GM18517 (cell line): ENCODE measurements around the gene ARRDC3.
"Not testable (repeated sequence)": the region's sequence is repeated elsewhere in the genome, so short reads cannot be mapped to it uniquely, and the experiment has no call there.

Experiments
- ATAC-seq: cut with Tn5 transposase; IDR thresholded peaks from one replicate; pipeline ENCODE4 v1.9.1; 2021; ENCODE audit warnings: mild to moderate bottlenecking, moderate library complexity; ENCODE audit not compliant: unreplicated experiment

ARRDC3 gene, protein sequence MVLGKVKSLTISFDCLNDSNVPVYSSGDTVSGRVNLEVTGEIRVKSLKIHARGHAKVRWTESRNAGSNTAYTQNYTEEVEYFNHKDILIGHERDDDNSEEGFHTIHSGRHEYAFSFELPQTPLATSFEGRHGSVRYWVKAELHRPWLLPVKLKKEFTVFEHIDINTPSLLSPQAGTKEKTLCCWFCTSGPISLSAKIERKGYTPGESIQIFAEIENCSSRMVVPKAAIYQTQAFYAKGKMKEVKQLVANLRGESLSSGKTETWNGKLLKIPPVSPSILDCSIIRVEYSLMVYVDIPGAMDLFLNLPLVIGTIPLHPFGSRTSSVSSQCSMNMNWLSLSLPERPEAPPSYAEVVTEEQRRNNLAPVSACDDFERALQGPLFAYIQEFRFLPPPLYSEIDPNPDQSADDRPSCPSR

GRCh38 chr5:91383027-91383955, at the start of gene ARRDC3:
Gene ARRDC3, minus strand, starts transcription at chr5:91383317. Its CDS starts 225 bp downstream, at chr5:91383092.
- peak; percentile 59 for ATAC-seq

- no peak for ATAC-seq
Observed at GRCh38 chr5:91430949-91431348, 47.8 kb upstream of the ARRDC3 start.

GRCh38 chr5:91424638-91425436, 41.7 kb upstream of the ARRDC3 start:
- ATAC-seq: no peak

GRCh38 chr5:91423871-91424270, 40.8 kb upstream of the ARRDC3 start:
- no peak for ATAC-seq

GRCh38 chr5:91420879-91421278, 37.8 kb upstream of the ARRDC3 start:
- ATAC-seq: no peak

DNA sequence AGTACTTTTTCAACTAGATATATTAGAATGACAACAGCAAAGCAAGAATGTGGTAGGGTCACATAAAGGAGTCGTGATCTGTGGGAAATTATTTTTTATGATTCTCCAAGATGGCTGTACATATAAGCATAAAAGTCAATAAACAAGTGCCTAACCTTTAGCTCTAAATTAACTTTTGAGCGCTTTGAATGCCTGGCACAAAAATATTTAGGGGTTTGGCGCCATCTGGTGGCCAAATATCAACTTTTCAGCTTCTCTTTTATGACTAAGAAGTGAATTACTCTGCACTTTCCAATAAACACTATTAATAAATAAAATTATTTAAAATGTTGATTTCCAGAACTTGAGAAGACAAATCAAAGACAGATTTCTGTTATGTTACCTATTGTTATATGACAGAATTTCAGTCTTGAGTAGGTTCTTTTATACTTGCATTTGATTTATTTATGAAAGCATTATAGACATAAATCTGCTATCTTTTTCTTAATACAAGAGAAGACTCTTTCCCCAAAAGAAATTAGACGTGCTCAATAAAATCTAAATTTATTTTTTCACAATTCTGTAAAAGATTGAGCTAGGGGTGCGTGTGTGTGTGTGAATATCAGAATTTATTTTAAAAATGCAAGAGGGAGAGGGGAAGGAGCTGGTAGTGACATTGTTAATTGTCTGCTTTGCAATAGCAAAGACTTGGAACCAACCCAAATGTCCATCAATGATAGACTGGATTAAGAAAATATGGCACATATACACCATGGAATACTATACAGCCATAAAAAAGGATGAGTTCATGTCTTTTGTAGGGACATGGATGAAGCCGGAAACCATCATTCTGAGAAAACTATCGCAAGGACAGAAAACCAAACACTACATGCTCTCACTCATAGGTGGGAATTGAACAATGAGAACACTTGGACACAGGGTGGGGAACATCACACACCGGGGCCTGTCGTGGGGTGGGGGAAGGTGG, 36.7 kb upstream of the ARRDC3 start:
- peak; percentile 76 for ATAC-seq

- ATAC-seq: no peak
Observed at GRCh38 chr5:91419136-91419535, 36.0 kb upstream of the ARRDC3 start.

DNA sequence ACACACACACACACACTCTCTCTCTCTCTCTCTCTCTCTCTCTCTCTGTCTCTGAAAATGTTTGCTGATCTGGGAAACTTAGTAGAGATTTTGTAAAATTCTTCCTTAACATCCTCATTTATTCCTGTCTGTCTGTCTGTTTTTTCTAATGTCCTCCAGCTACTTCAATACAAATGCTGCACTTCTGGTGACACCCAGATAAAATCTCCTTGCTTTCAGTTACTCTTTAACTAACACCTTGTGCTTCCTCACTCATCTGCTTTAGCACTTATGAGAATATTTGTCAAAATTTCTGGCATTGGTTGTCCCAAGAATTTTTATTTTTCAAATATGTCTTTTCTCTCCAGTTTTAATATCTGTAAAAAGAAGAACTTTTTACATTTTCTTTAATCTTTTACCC, 35.0 kb upstream of the ARRDC3 start:
- ATAC-seq: no peak

DNA sequence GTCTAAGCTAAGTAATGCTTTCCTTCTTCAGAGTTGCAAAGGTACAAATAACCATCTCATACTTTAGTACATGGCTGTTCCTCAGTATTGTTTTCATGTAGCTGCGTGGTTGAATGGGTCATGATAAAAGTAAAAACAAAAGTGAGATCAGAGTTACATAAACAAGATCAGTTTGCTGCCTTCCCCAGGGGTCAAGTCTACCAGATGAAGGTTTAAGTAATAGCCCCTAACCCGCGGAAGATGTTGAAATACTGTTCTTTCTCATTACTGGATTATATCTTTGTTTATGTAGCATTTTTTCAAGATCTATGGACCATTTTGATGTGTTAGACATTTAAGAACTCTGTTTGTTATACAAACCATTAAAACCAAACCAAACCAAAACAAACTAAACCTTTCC, 34.1 kb upstream of the ARRDC3 start:
- ATAC-seq: no peak

DNA sequence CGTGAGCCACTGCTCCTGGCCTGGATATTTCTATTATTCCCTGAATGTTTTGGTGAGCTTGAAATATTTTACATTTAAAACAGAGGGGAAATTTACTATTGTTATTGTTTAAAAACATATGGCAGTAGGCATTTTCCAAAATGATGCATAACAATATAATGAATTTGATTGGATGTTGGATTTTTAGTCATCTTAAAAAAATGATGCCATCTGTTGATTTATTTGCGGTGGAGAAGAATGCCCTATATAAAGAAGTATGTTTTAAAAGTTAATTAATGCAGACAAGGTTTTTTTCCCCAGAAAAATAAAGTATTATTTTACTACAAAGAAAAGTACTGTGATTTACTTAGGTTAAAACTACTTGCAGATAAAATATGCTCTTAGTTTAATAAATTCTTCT, 33.4 kb upstream of the ARRDC3 start:
- no peak for ATAC-seq

- ATAC-seq: no peak
Observed at GRCh38 chr5:91409304-91409703, 26.2 kb upstream of the ARRDC3 start.

DNA sequence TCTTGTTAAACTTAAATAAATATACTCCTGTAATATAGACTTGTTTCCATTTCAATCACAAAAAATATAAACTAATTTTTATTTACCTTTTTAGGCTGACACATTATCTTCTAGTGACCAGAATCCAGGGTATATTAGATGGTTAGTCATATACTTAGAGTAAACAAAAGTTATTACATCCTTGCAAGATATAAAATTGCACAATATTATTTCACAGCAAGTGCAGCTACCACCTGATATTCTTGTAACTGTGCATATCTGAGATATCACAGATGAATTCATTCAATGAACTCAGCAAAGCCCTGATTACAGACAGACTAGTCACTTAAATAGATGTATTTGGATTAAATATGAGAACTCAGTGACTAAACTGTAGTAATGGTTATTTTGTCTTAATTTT, 25.6 kb upstream of the ARRDC3 start:
- no peak for ATAC-seq

- ATAC-seq: no peak
Observed at GRCh38 chr5:91407204-91407603, 24.1 kb upstream of the ARRDC3 start.

DNA sequence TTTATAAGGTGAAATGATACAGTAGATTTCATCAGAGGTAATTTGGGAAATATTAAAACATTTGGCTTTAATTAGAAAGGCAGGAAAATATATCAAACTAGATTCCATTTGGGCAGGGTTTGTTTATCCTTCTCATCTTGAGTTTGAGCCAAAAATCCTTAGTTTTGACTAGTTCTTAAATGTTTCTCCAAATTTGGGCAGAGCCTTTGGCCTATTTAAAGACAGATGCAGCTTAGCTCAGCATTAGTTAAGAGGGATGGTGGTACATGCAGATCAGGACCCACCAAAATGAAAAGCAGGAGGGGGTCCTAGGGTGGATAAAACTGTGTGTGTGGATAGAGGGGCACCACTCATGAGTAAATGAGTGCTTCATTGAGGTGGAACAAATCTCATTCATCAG, 20.3 kb upstream of the ARRDC3 start:
- ATAC-seq: no peak

- ATAC-seq: no peak
Observed at GRCh38 chr5:91401175-91401574, 18.1 kb upstream of the ARRDC3 start.

GRCh38 chr5:91397791-91398190, 14.7 kb upstream of the ARRDC3 start:
- no peak for ATAC-seq

DNA sequence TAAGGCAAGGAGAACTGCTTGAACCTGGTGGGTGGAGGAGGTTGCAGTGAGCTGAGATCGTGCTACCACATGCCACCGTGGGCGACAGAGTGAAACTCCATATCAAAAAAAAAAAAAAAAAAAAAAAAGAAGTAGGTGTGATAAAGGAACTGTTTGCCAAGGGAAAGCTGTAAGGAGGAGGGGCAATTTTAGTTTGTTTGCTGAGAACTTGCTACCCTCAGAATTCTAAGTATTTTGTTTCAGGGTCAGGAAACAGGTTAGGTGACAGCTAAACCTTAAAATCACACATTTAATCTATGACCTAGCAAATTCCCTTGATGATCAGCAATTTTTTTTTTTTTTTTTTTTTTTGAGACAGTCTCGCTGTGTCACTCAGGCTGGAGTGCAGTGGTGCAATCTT, 7.2 kb upstream of the ARRDC3 start:
- ATAC-seq: no peak

DNA sequence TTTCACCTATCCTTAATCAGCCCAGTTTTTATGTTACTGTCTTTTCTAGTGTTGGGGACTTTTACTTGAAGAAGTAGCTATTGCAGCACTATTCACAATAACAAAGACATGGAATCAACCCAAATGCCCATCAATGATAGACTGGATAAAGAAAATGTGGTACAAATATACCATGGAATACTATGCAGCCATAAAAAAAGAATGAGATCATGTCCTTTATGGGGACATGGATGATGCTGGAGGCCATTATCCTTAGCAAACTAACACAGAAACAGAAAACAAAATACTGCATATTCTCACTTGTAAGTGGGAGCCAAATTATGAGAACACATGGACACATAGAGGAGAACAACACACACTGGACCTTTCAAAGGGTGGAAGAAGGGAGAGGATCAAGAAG, 6.4 kb upstream of the ARRDC3 start:
- ATAC-seq: not testable (repeated sequence)

- no peak for ATAC-seq
Observed at GRCh38 chr5:91388362-91388761, 5.2 kb upstream of the ARRDC3 start.

DNA sequence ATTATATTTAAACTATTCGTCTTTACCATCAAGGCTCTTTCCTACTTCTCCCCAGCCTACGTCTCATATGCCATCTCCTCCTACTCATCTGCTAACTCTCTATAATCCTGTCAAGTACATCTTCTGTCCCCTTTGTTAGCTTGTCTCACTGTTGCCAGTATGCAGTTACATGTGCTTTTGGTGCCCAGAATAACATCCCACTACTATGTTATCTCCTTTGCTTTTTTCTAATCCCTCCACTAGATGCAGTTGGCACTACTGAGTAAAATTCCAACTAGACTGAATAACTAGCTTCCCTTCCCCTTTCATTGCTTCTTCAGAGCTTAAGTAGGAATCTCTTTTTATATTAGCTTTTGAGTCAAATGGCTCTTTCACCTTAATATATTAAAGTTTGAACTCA, 3.0 kb upstream of the ARRDC3 start:
- no peak for ATAC-seq
